H1 (cell line): ENCODE measurements around the gene TUBB8B. TPM values are rescaled to one million over a fixed set of nuclear protein-coding genes. Genes with fewer than 3 reads are reported as not detected.
"Not testable (repeated sequence)": the region's sequence is repeated elsewhere in the genome, so short reads cannot be mapped to it uniquely, and the experiment has no call there.

Experiments
- CTCF ChIA-PET: fragments of 300-600 bp; sonication (Branson Sonifier 250); formaldehyde crosslinking; loops from one replicate; lab custom pipeline; 2021; ENCODE audit not compliant: partially characterized antibody; lab: Charles Lee
- POLR2A ChIA-PET: fragments of 300-600 bp; sonication (Branson Sonifier 250); formaldehyde crosslinking; loops from one replicate; lab custom pipeline; 2021; ENCODE audit warnings: inconsistent platforms; ENCODE audit not compliant: partially characterized antibody; lab: Charles Lee
- DNase-seq, 2 experiments: peaks; one replicate each; pipeline versions ENCODE4 v3.0.0 to v3.0.0-alpha.2; 2010 to 2022; ENCODE audit warnings: low spot score in 2 of 2, low read depth in 1 of 2, mixed read lengths in 1 of 2
- FAIRE-seq: peaks from 2 replicates; lab custom pipeline; 2011; peaks lifted over from hg19 to GRCh38; lab: Jason Lieb, UNC
- H2AFZ ChIP-seq: 2 replicates; pipeline ENCODE4 v1.8.1; 2012; ENCODE audit warnings: low read length, inconsistent platforms
- H2AK5ac ChIP-seq: 2 replicates; pipeline ENCODE4 v1.6.1; 2013; ENCODE audit warnings: low read depth, low read length
- H2BK120ac ChIP-seq: replicated peaks from 2 replicates; pipeline ENCODE3; 2013; ENCODE audit warnings: low read depth, low read length, inconsistent platforms
- H2BK12ac ChIP-seq: 2 replicates; pipeline ENCODE4 v1.6.1; 2013; ENCODE audit warnings: low read depth, low read length
- H2BK15ac ChIP-seq: 2 replicates; pipeline ENCODE4 v1.6.1; 2013; ENCODE audit warnings: low read length
- H2BK20ac ChIP-seq: 2 replicates; pipeline ENCODE4 v1.6.1; 2013; ENCODE audit warnings: low read length
- H2BK5ac ChIP-seq: 2 replicates; pipeline ENCODE4 v1.6.1; 2013; ENCODE audit warnings: low read depth, low read length
- H3K14ac ChIP-seq: 2 replicates; pipeline ENCODE4 v1.6.1; 2013; ENCODE audit warnings: inconsistent platforms; ENCODE audit not compliant: insufficient read length
- H3K18ac ChIP-seq: 2 replicates; pipeline ENCODE4 v1.6.1; 2013; ENCODE audit warnings: low read length; ENCODE audit errors: extremely low read depth
- H3K23ac ChIP-seq: 2 replicates; pipeline ENCODE4 v1.6.1; 2013; ENCODE audit warnings: inconsistent platforms; ENCODE audit not compliant: insufficient read length
- H3K23me2 ChIP-seq: 2 replicates; pipeline ENCODE4 v1.6.1; 2013; ENCODE audit warnings: low read depth, low read length
- H3K27ac ChIP-seq: 2 replicates; pipeline ENCODE4 v1.6.1; 2011; ENCODE audit warnings: low read depth, low read length, inconsistent platforms
- H3K27me3 ChIP-seq, 4 experiments: replicated peaks in 1 of 4; 1 replicate in 1 of 4; 2 replicates in 3 of 4; pipeline versions ENCODE4 v1.6.1 to v1.8.1; 2011 to 2013; ENCODE audit warnings: low read length in 3 of 4, mild to moderate bottlenecking in 3 of 4, inconsistent platforms in 2 of 4, mixed read lengths in 2 of 4, moderate library complexity in 1 of 4; ENCODE audit not compliant: control insufficient read depth in 3 of 4, insufficient read depth in 3 of 4; ENCODE audit errors: extremely low read depth in 1 of 4
- H3K36me3 ChIP-seq, 4 experiments: 2 replicates each; pipeline versions ENCODE4 v1.6.1 to v1.8.1; 2011 to 2013; ENCODE audit warnings: mild to moderate bottlenecking in 4 of 4, low read length in 3 of 4, moderate library complexity in 2 of 4, control low read depth in 1 of 4, inconsistent platforms in 1 of 4; ENCODE audit not compliant: insufficient read depth in 4 of 4, control insufficient read depth in 2 of 4
- H3K4ac ChIP-seq: replicated peaks from 2 replicates; pipeline ENCODE3; 2013; ENCODE audit warnings: low read length, low read depth, mixed read lengths, inconsistent platforms; ENCODE audit not compliant: insufficient read length
- H3K4me1 ChIP-seq, 4 experiments: replicated peaks in 1 of 4; 1 replicate in 1 of 4; 2 replicates in 3 of 4; pipeline versions ENCODE4 v1.6.1 to v1.8.1; 2011 to 2013; ENCODE audit warnings: low read length in 3 of 4, inconsistent platforms in 2 of 4, mixed read lengths in 1 of 4; ENCODE audit not compliant: insufficient read depth in 4 of 4, control insufficient read depth in 3 of 4
- H3K4me2 ChIP-seq, 2 experiments: 2 replicates each; pipeline versions ENCODE4 v1.6.1 to v1.8.1; 2011 to 2013; ENCODE audit warnings: low read depth in 2 of 2, low read length in 2 of 2, control low read depth in 1 of 2, inconsistent platforms in 1 of 2, mild to moderate bottlenecking in 1 of 2; ENCODE audit not compliant: insufficient read depth in 1 of 2
- H3K4me3 ChIP-seq, 4 experiments: fragments of 200-600, 300-600 bp in 1 of 4; sonication (generic), shearing (Covaris generic), sonication (Bioruptor Twin) in 1 of 4; 2 replicates each; pipeline versions ENCODE4 v1.5.1 to v1.8.1; 2011 to 2016; ENCODE audit warnings: low read length in 4 of 4, low read depth in 3 of 4, control low read depth in 2 of 4, inconsistent platforms in 2 of 4, mild to moderate bottlenecking in 2 of 4, mixed read lengths in 1 of 4, moderate library complexity in 1 of 4; ENCODE audit not compliant: insufficient read depth in 2 of 4; ENCODE audit errors: extremely low read depth in 1 of 4
- H3K56ac ChIP-seq: replicated peaks from 2 replicates; pipeline ENCODE3; 2013; ENCODE audit warnings: low read depth, mild to moderate bottlenecking, mixed read lengths, low read length, inconsistent platforms; ENCODE audit not compliant: insufficient read length
- H3K79me1 ChIP-seq: 2 replicates; pipeline ENCODE4 v1.6.1; 2013; ENCODE audit warnings: low read depth, low read length, control low read depth
- H3K79me2 ChIP-seq, 2 experiments: 2 replicates each; pipeline versions ENCODE4 v1.6.1 to v1.8.1; 2012 to 2013; ENCODE audit warnings: low read length in 2 of 2, mild to moderate bottlenecking in 2 of 2, inconsistent platforms in 1 of 2; ENCODE audit not compliant: insufficient read depth in 2 of 2, control insufficient read depth in 1 of 2
- H3K9ac ChIP-seq, 4 experiments: replicated peaks in 1 of 4; 1 replicate in 1 of 4; 2 replicates in 3 of 4; pipeline versions ENCODE4 v1.6.1 to v1.8.1; 2011 to 2013; ENCODE audit warnings: low read depth in 3 of 4, low read length in 3 of 4, control low read depth in 2 of 4, mild to moderate bottlenecking in 2 of 4, moderate library complexity in 2 of 4, inconsistent platforms in 1 of 4; ENCODE audit errors: extremely low read depth in 1 of 4
- H3K9me3 ChIP-seq, 2 experiments: 2 replicates each; pipeline versions ENCODE4 v1.6.1 to v1.8.1; 2012 to 2013; ENCODE audit warnings: mild to moderate bottlenecking in 2 of 2, moderate library complexity in 2 of 2, control low read depth in 1 of 2, inconsistent platforms in 1 of 2, low read depth in 1 of 2, low read length in 1 of 2, mixed read lengths in 1 of 2; ENCODE audit not compliant: insufficient read depth in 2 of 2
- H4K20me1 ChIP-seq, 2 experiments: replicated peaks in 1 of 2; 2 replicates each; pipeline versions ENCODE3 to v1.8.1; 2011 to 2013; ENCODE audit warnings: inconsistent platforms in 2 of 2, low read length in 2 of 2, mild to moderate bottlenecking in 1 of 2; ENCODE audit not compliant: insufficient read depth in 2 of 2, control insufficient read depth in 1 of 2
- H4K5ac ChIP-seq: 2 replicates; pipeline ENCODE4 v1.6.1; 2013; ENCODE audit warnings: low read length, low read depth, mixed read lengths, inconsistent platforms; ENCODE audit not compliant: insufficient read length
- H4K8ac ChIP-seq: 2 replicates; pipeline ENCODE4 v1.8.0; 2013; ENCODE audit warnings: mild to moderate bottlenecking, moderate library complexity, low read length, inconsistent platforms; ENCODE audit not compliant: insufficient read depth; ENCODE audit errors: extremely low read depth
- H4K91ac ChIP-seq: replicated peaks from 2 replicates; pipeline ENCODE3; 2013; ENCODE audit warnings: low read length, mixed read lengths, inconsistent platforms; ENCODE audit not compliant: insufficient read length
- WGBS, 2 experiments: shearing (Covaris generic) in 1 of 2; methylation state at CpG; one replicate each; pipeline versions ENCODE4 v1.1.6 to v1.1.7; 2013 to 2015; ENCODE audit warnings: low lambda C conversion rate in 2 of 2, mixed read lengths in 2 of 2, inconsistent platforms in 1 of 2, low coverage in 1 of 2, missing lambda C conversion rate in 1 of 2; ENCODE audit not compliant: insufficient replicate concordance in 2 of 2, insufficient coverage in 1 of 2, insufficient read length in 1 of 2; ENCODE audit errors: extremely low coverage in 1 of 2, missing lambda C conversion rate in 1 of 2; 5-methylcytosine and 5-hydroxymethylcytosine counted together
- polyA plus RNA-seq, 7 experiments: library from polyadenylated mRNA; depleted of rRNA in 3 of 7; stranded (reverse) in 5 of 7; unstranded in 2 of 7; fragments of >200 nt in 5 of 7; fragments of 200-250 nt in 2 of 7; gene quantifications; 1 replicate in 5 of 7; 2 replicates in 1 of 7; 4 replicates in 1 of 7; pipeline versions ENCODE4 v1.2.1 to v1.2.3, GENCODE V29; 2011 to 2013; ENCODE audit warnings: missing spikeins in 2 of 7, mixed read lengths in 2 of 7
- total RNA-seq: library from RNA; stranded (reverse); fragmentation: NEBNext Ultra II Directional; extraction: Animal tissue kit (Norgen Biotek cat#: 25700); gene quantifications from 2 replicates; pipeline ENCODE4 v1.2.1, GENCODE V29; 2021

TUBB8B gene
- total and polyA plus RNA-seq, 2 of the 8 experiments (the other 6 are each of a cell fraction or from before 2014, with no cell fraction given): 0.60 to 1.3 TPM

- H3K36me3 ChIP-seq, CTCF ChIA-PET, FAIRE-seq, POLR2A ChIA-PET, H4K8ac ChIP-seq, H2BK15ac ChIP-seq, H3K4me1 ChIP-seq, H3K4me2 ChIP-seq, H4K5ac ChIP-seq, H3K9ac ChIP-seq, H3K27me3 ChIP-seq, H3K23me2 ChIP-seq, H2BK5ac ChIP-seq, H2BK20ac ChIP-seq, H3K23ac ChIP-seq, H3K56ac ChIP-seq, H2BK12ac ChIP-seq, H3K79me2 ChIP-seq, H3K14ac ChIP-seq, H4K91ac ChIP-seq, H3K27ac ChIP-seq, H3K4me3 ChIP-seq, H3K18ac ChIP-seq, H4K20me1 ChIP-seq, H2AFZ ChIP-seq, H2AK5ac ChIP-seq, H3K79me1 ChIP-seq, H2BK120ac ChIP-seq, H3K4ac ChIP-seq, DNase-seq: not testable (repeated sequence)
- 77% methylated on average over 7 of the region's 25 CpGs; no CpG with 5 or more reads in 1 of the 2 experiments for WGBS, 2 experiments
- H3K9me3 ChIP-seq: peaks cover 0 to 23% of the 10 kb centered on the region in 2 experiments; a peak in 2 of 4 replicates
Observed at GRCh38 chr18:48696-49095, 719 bp downstream of the TUBB8B start.

DNA sequence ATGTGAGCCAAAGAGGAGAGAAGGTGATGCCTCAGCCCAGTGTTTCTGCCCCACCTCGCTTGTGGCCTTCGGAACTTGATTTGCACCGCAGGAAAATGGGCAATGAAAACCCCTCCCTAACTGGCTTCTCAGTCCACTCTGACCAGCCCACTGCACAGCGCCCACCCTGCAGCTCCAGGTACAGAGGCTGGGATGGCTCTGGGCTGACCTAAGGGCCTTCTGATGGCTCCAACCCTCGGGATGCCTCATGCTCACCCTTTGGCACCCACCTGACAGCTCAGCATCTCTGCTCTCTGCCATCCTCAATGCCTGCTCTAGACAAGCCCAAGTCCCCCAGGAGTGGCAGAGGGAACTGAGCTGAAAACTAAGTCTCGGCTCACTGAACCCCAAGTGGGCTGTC, 36.2 kb downstream of the TUBB8B start:
- H3K4me2 ChIP-seq, H2AFZ ChIP-seq, CTCF ChIA-PET, H2BK120ac ChIP-seq, H4K91ac ChIP-seq, H3K9ac ChIP-seq, H2BK20ac ChIP-seq, H3K18ac ChIP-seq, H2BK12ac ChIP-seq, H3K4me3 ChIP-seq, H3K56ac ChIP-seq, H3K36me3 ChIP-seq, DNase-seq, H3K4me1 ChIP-seq, FAIRE-seq, H3K23me2 ChIP-seq, H3K23ac ChIP-seq, H3K27ac ChIP-seq, H2BK5ac ChIP-seq, H2BK15ac ChIP-seq, H3K27me3 ChIP-seq, H4K20me1 ChIP-seq, H3K9me3 ChIP-seq, H3K79me2 ChIP-seq, H4K5ac ChIP-seq, POLR2A ChIA-PET, H3K14ac ChIP-seq, H4K8ac ChIP-seq, H3K79me1 ChIP-seq, H2AK5ac ChIP-seq, H3K4ac ChIP-seq: not testable (repeated sequence)
- no CpG with 5 or more reads among the region's 6 CpGs for WGBS, 2 experiments
